Gastroesophageal sphincter (tissue), 4 donors: ENCODE results near the gene CD96. TPM values are rescaled to one million over a fixed set of nuclear protein-coding genes. Genes with fewer than 3 reads are reported as not detected.

Experiments used
- ATAC-seq: fragments of 150-250 bp; one replicate; pipeline ENCODE4 v1.9.1; 2016; ENCODE audit warnings: mild to moderate bottlenecking, moderate library complexity
- H3K27ac ChIP-seq, 4 donors: fragments of 200-600 bp; sonication (generic) in 3 of 4; 1 replicate in 3 of 4; 2 replicates in 1 of 4; pipeline ENCODE4 v1.5.1; 2016 to 2019
- H3K27me3 ChIP-seq: fragments of 200-600 bp; sonication (generic); one replicate; pipeline ENCODE4 v1.5.1; 2019
- H3K36me3 ChIP-seq, 2 donors: fragments of 200-600 bp; sonication (generic); one replicate each; pipeline ENCODE4 v1.5.1; 2019; ENCODE audit warnings: control low read depth in 1 of 2
- H3K4me1 ChIP-seq, 3 donors: fragments of 200-600 bp; sonication (generic); 1 replicate in 2 of 3; 2 replicates in 1 of 3; pipeline ENCODE4 v1.5.1; 2016 to 2019; ENCODE audit warnings: control low read depth in 2 of 3
- H3K4me3 ChIP-seq, 2 donors: fragments of 200-600 bp; sonication (generic); one replicate each; pipeline ENCODE4 v1.5.1; 2019; ENCODE audit warnings: mild to moderate bottlenecking in 1 of 2, moderate library complexity in 1 of 2
- H3K9me3 ChIP-seq, 3 donors: fragments of 200-600 bp; sonication (generic); one replicate each; pipeline ENCODE4 v1.5.1; 2017 to 2019; ENCODE audit warnings: control low read depth in 2 of 3
- CTCF ChIP-seq, 4 experiments: fragments of 200-600 bp in 2 of 4; fragments of 450-650 bp in 2 of 4; sonication (generic) in 1 of 4; IDR thresholded peaks; one replicate each; pipeline ENCODE4 v1.5.1; 2017 to 2019; ENCODE audit warnings: antibody characterized with exemption in 4 of 4, mild to moderate bottlenecking in 2 of 4, moderate library complexity in 2 of 4
- EP300 ChIP-seq: sonication (generic); formaldehyde crosslinking; IDR thresholded peaks from one replicate; pipeline ENCODE4 v1.6.1; 2017; ENCODE audit warnings: antibody characterized with exemption, mild to moderate bottlenecking
- POLR2A ChIP-seq, 2 donors: fragments of 450-650 bp; IDR thresholded peaks; one replicate each; pipeline ENCODE4 v1.6.1; 2017; ENCODE audit warnings: antibody characterized with exemption in 2 of 2, mild to moderate bottlenecking in 2 of 2, moderate library complexity in 1 of 2
- POLR2AphosphoS5 ChIP-seq: sonication (generic); formaldehyde crosslinking; IDR thresholded peaks from one replicate; pipeline ENCODE4 v1.6.1; 2017; ENCODE audit warnings: antibody characterized with exemption
- WGBS, 2 donors: methylation state at CpG; one replicate each; pipeline ENCODE4 v1.1.5; 2018; ENCODE audit warnings: low coverage in 1 of 2; 5-methylcytosine and 5-hydroxymethylcytosine counted together
- total RNA-seq, 4 donors: library from RNA; depleted of rRNA; stranded (reverse); fragments of >200 nt; gene quantifications; one replicate each; pipeline ENCODE4 v1.1.0, GENCODE V29; 2016

CD96 gene
- total RNA-seq, 4 donors from 2014 or later = 0.19 to 1.2 (median 1.0) TPM

GRCh38 chr3:111652492-111653180 lies 110.6 kb downstream of the CD96 start:
- Histone ChIP-seq H3K27ac (no peak overlapping the region), H3K4me1 (no peaks in the 10 kb centered on the region), H3K4me3 (no peak overlapping the region), H3K36me3 (no peaks in the 10 kb centered on the region), H3K27me3 (peaks cover 13% of the 10 kb centered on the region), H3K9me3 (no peaks in the 10 kb centered on the region)
- 68 to 71% methylated on average over 4 to 6 of the region's 6 CpGs for WGBS, 2 donors
- TF ChIP-seq EP300 (no peak), POLR2A (IDR thresholded peaks at IDR 0.05) (no peak), CTCF (IDR thresholded peaks at IDR 0.05) (no peak), POLR2AphosphoS5 (no peak)
- no peak for ATAC-seq

GRCh38 chr3:111653766-111654165 lies 111.8 kb downstream of the CD96 start:
- Histone ChIP-seq H3K4me3 (no peak overlapping the region), H3K36me3 (no peaks in the 10 kb centered on the region), H3K27me3 (peaks cover 13% of the 10 kb centered on the region), H3K27ac (no peak overlapping the region), H3K4me1 (no peaks in the 10 kb centered on the region), H3K9me3 (no peaks in the 10 kb centered on the region)
- no peak for ATAC-seq
- WGBS, 2 donors = 86 to 100% methylated on average over 1 to 2 of the region's 2 CpGs
- TF ChIP-seq EP300 = no peak

- H3K4me1 ChIP-seq = no peaks in the 10 kb centered on the region
- no peaks in the 10 kb centered on the region for H3K27me3 ChIP-seq
- no peaks in the 10 kb centered on the region for H3K9me3 ChIP-seq
- WGBS, 2 donors = 92 to 100% methylated on average over 1 to 2 of the region's 3 CpGs
- H3K4me3 ChIP-seq = no peak overlapping the region
- ATAC-seq = no peak
- no peak for TF ChIP-seq POLR2AphosphoS5
- no peak for TF ChIP-seq CTCF (IDR thresholded peaks at IDR 0.05)
- no peak for TF ChIP-seq POLR2A (IDR thresholded peaks at IDR 0.05)
- no peak for TF ChIP-seq EP300
- no peak overlapping the region for H3K27ac ChIP-seq
- no peaks in the 10 kb centered on the region for H3K36me3 ChIP-seq
Observed at GRCh38 chr3:111662012-111662411, 120.0 kb downstream of the CD96 start.

GRCh38 chr3:111662907-111663306 lies 120.9 kb downstream of the CD96 start:
- ATAC-seq = no peak
- no peaks in the 10 kb centered on the region for H3K36me3 ChIP-seq
- TF ChIP-seq POLR2A (IDR thresholded peaks at IDR 0.05) = no peak
- no peak for TF ChIP-seq CTCF (IDR thresholded peaks at IDR 0.05)
- TF ChIP-seq EP300 = no peak
- no peak for TF ChIP-seq POLR2AphosphoS5
- WGBS, 2 donors = 76% methylated on average over 3 of the region's 3 CpGs; no CpG with 5 or more reads in 1 of the 2 donors
- H3K27me3 ChIP-seq = no peaks in the 10 kb centered on the region
- H3K9me3 ChIP-seq = no peaks in the 10 kb centered on the region
- no peaks in the 10 kb centered on the region for H3K4me1 ChIP-seq
- H3K4me3 ChIP-seq = no peak overlapping the region
- H3K27ac ChIP-seq = no peak overlapping the region

GRCh38 chr3:111666041-111666735 lies 124.2 kb downstream of the CD96 start:
- no peaks in the 10 kb centered on the region for H3K27me3 ChIP-seq
- no peak overlapping the region for H3K4me3 ChIP-seq
- ATAC-seq = no peak
- no peak overlapping the region for H3K27ac ChIP-seq
- TF ChIP-seq POLR2A (IDR thresholded peaks at IDR 0.05) (no peak), CTCF (IDR thresholded peaks at IDR 0.05) (no peak), POLR2AphosphoS5 (no peak), EP300 (no peak)
- no peaks in the 10 kb centered on the region for H3K36me3 ChIP-seq
- 54 to 60% methylated on average over 2 to 3 of the region's 4 CpGs for WGBS, 2 donors
- H3K9me3 ChIP-seq = no peaks in the 10 kb centered on the region
- no peaks in the 10 kb centered on the region for H3K4me1 ChIP-seq
